Activated CD4-positive, CD25-positive, alpha-beta regulatory T cell treated with anti-CD3 and anti-CD28 coated beads, Interleukin-2, amount 50 U/mL, for 16 hours (primary cell): Measurements from ENCODE around the gene MCM6.

Experiments
- DNase-seq: peaks from one replicate; pipeline ENCODE4 v3.0.0-alpha.2; 2020; ENCODE audit warnings: low read depth, low spot score

The MCM6 gene

DNA sequence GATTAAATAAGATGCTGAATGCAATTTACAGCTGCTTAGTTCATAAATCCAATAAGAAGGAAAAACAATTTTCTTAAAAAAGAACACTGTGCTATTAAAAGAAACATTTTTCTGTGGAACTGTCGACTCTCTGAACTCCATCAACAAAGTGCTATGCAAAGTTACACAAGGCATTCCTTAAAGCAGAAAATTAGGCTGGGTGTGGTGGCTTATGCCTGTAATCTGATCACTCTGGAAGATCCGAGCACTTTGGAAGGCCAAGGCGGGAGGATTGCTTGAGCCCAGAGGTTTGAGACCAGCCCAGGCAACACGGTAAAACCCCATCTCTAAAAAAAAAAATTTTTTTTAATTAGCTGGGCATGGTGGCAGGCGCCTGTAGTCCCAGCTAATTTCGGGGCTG, 13.0 kb downstream of the MCM6 start:
- no peak for DNase-seq

DNA sequence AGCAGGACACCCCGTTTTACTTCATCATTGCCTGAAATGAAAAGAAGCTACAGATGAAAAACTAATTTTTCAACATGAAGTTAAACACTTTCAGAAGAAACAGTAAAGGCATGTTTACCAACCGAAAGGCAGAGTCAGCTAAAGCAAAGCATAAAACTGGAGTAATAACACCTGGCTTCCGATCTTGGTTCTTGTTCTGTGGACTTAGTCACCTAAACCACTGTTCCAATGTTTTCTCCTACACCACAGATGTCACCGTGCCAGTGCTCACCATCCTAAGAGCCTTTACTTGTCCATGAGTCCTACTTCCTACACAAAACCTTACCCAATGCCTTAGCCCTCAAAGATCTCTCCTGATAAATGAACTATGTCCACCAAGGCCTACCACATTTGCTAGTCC, 13.5 kb downstream of the MCM6 start:
- no peak for DNase-seq

DNA sequence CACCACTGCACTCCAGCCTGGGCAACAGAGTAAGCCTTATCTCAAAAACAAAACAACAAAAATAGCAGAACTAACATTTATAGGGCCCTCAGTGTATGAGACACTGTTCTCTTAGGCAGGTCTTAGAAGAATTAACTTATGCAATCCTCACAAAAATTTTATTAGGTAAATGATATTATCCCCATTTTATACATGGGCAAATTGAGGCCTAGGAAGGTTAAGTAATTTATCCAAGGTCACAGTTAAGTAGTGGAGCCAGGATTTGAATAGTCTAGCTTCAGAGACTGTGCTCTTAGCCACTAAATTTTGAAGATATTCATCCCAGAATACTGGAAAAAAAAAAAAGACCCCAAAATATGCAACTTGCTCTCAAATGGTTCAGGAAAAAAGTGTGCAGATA, 22.8 kb downstream of the MCM6 start:
- DNase-seq, result no peak

DNA sequence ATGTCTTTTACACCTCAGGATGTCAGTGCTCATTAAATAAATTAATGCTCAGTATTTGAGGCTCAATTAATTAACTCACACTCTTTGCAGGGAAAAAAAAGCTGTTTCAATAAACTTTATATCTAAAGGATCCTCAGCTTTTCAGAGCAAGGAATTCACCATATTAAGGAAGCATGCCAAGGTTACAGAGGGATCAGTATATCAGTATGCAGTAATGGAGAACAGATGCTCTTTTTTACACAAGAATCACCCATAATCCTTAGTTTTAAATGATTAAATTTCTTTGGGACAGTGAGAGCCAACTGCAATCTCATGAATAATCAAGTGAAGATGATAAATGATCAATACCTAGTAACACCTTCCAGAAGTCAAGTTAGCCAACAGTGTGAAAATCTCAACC, 24.4 kb downstream of the MCM6 start:
- no peak for DNase-seq

DNA sequence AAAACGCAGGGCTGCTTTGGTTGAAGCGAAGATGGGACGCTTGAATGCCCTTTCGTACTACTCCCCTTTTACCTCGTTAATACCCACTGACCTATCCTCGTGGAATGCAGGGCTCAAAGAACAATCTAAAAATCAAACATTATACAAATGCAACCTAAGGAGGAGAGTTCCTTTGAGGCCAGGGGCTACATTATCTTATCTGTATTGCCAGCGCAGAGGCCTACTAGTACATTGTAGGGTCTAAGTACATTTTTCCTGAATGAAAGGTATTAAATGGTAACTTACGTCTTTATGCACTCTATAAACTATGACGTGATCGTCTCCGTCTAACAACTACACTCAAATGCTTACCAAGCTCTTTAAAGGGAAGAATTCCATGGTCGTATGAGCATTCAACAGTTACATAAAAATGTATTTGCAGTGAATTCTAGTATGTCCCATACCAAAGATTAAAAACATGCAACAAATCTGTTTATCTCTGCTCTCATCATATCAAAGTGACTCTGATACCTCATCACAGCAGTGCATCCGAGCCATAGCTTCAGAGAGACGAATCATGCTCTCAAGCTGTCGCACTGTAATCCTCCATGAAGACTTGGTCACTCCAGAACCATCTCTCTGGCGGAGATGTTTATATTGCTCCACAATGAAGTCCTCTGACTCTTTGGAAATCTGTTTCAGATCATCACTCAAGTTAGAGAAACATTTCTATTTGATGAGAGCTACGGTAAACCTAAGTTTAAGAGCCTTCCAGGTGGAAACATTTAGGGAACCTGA, 25.2 kb downstream of the MCM6 start:
- no peak for DNase-seq

DNA sequence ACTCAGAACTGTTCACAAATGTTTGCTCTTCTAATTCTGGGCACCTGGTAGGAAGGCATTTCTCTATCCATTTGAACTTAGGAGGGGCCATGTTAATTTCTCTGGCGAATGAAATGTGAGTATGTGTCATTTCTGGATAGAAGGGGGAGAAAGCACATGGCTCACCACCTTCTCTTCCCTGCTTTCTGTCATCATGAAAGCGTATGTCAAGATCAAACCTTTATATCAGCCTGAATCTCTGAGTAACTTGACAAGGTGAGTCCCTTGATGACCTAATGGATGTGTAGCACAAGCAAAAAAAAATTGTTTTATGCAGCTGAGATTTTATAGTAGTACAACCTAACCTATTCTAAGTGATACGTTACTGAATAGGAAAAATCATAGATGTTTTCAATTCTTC, 27.2 kb downstream of the MCM6 start:
- DNase-seq, result no peak

DNA sequence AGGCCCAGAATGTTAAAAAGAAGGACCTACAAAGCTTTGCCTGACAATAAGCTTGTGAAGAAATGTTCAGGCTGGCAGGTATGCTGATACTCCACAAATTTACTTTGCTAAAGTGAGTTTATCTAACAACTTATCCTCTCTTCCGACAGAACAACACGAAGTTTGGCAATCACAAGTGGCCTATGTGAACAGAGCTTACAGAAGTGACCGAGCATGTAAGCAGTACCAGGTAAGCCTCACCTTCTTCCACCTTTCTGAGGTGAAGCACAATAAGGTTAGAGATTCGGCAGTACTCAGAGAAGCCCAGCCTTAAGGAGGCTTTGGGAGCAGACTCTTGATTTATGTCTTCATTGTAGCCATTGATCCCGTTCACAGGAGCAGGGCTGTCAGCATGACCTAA, 30.2 kb downstream of the MCM6 start:
- DNase-seq, result no peak

DNA sequence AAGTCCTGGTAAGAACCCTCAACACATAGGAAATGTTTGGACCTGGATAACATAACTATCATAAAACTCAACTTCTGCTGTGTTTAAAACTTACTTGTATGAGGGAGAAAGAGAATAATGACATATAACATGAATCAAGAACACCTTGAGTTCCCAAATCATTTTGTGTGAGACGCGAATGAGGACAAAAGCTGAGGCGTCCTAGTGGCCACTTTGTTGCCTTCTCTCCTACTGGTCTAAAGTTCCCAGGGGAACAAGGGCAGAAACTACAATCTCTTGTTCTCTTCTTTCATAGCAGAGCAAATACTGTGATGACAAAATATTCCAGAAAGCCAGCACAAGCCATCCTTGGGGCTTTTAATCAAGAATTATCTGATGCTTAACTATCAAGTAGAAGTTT, 31.0 kb downstream of the MCM6 start:
- DNase-seq, result no peak

DNA sequence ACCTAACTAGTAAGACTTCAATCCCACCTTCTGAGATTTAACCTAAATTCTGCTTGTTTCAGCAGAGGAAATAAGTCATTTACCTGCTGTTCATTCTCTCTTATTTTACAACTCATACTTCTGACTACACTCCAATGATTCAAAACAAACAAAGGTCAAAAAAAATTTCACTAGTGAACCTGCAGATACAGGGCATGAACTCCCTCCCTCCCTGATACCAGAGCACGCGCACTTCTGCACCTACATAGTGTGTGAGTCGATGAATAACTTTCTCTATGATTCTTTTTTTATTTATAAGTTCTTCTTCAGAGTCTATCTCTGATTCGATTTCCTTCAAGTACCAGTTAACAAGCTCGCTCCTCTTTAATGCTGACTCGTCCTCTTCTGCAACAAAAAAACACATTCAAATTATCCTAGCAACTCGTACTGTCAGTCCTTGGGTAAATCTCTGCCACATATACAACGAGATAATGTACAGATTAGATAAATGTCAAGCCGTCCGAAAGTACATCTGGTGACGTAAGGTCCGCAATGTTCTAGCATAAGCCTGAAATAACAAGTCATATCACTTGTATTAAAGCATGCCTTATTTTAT, 31.8 kb downstream of the MCM6 start:
- DNase-seq, result no peak

DNA sequence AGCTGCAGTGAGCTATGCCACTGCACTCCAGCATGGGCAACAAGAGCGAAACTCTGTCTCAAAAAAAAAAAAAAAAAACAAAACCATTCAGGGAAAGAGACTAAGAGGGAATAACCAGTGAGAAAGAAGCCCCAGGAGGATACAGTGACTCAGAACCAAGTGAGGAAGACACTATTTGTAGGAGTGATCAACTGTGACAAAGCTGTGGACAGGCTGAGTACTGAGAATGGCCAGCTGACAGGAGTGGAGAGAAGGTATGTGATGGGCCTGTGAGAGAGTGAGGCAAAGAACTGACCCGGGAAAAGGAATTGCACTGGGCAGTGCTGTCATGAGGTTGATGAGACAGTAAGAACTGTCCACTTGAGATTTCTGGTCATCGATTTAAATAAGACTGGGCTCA, 32.6 kb downstream of the MCM6 start:
- DNase-seq, result no peak

DNA sequence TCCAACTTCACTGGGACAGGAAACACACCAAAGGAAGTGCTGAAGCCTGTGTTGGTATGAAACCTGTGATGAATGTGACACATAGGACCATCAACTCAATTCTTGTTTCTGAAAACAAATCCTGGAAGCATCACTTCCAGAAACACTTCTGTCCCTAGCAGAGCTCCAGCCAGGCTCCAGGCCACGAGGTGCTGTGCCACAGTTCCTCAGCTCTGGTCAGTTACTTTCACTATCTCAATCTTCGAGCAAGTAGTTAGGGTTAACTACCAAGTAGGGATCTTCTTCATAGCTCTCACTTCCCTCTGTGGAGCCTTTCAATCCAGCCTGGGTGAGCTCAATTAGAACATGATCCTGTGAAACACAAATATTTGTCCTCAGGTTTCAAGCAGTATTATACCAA, 35.6 kb downstream of the MCM6 start:
- DNase-seq, result no peak

DNA sequence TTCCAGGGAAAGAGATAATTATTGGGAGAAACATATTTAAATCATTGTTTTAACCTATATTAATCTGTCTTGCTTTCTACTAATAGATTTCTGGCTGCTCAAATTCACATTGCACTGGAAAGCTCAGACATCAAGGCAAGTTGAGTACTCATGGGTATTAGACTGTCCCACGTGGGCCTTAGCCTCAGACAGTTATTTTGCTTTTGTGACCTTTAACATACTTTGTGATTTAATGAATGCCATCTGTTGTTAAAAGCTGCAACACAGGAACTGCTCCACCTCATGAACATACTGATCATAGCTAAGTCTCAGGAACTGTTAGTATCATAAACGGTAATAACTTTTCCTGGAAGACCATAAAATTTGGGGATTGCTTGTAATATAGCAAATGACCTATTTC, 36.5 kb downstream of the MCM6 start:
- no peak for DNase-seq

DNA sequence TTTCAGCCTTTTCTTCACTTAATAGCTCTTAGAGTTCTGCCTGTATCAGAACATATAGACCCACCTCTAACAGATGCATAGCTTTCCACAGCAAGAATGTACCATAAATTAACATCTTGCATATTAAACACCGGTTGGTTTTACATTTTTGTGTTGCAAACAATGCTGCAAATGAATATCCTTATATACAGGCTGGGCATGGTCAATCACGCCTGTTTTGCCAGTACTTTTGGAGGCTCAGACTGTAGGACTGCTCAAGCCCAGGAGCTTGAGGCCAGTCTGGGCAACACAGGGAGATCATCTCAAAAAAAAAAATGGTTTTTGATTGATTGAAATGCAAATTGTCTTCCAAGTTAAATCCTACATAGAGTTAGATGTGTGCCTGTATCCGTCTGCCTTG, 37.7 kb downstream of the MCM6 start:
- DNase-seq, result no peak

DNA sequence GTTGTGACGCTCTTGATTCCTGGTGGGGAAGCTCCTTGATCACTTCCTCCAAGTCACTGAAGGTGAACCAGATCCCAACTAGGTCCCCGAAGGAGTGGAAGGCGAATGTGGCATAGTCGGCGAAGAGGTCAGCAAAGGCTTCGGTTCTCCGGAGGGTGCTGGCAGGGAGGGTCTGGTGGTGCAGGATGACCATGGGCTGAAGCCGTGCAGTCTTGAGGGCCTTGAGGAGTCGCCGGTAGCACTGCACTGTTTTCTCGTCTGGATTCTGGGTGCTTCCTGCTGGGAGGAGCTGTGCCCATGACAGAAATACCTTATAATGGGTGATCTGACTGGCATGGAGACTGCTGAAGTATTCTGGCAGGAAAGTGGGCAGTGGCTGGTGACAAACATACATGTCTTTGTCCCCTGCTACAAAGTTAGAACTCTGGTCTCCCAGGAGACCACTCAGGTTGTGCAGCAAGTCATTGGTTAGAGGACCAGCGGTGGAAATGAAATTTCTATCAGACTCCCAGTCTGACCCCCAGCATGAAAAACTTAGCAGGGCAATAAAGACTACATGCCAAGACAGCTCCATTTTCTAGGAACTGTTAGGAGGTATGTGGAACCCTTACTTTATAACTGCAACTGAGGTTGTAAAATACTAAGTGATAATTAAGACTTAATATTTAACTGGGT, 39.5 kb downstream of the MCM6 start, which contains the start of gene LCT:
Gene LCT, minus strand, starts transcription at position 589 of the 675 bp plus-strand sequence. Its CDS starts 15 bp downstream, at position 574.
- DNase-seq, result no peak

DNA sequence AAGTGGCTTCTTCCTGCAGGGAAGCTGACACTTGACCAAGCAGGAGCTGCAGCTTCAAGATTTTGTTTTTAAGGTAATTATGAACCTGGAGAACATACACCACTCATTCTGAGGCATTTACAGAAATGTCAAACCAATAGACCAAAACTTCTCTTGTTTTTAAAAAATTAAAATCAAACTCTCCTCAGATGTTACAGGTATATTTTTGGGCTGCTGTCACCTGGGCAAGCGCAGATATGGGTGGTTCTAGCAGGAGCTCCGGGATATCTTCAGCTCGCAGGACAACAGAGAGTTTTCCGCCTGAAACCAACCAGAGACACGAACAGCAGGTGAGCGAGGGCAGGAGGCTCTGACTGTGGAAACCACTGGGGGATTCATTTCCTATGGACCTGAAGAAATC, 43.4 kb downstream of the MCM6 start:
- DNase-seq, result no peak

DNA sequence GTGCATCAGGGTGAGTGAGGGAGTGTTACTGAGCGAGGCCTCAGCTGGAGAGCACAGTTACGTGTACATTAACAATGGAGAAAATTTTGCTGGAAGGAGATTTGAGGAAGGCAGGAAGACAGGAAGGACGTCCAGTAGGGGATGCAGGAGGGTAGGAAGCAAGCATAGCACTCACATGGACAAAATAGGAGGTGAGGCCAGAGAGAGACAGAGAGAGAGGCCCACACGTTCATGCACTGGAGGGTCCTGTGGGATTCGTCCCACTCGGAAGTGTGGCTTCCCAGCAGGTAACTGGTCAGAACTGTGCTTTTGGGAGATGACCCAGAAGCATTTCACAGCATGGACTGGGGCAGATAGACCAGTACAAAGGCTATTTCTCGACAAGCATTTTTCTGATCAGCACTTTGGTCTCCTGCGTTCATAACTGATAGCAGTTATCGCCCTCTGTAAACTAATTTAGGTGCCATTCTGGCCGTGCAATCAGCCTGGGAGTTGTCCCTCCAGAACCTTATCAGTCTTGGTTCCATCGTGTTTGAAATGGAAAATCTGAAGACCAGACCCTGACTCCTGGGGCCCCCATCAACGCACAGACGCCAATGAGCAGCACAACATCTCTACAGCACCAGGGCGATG, 44.9 kb downstream of the MCM6 start:
- no peak for DNase-seq

DNA sequence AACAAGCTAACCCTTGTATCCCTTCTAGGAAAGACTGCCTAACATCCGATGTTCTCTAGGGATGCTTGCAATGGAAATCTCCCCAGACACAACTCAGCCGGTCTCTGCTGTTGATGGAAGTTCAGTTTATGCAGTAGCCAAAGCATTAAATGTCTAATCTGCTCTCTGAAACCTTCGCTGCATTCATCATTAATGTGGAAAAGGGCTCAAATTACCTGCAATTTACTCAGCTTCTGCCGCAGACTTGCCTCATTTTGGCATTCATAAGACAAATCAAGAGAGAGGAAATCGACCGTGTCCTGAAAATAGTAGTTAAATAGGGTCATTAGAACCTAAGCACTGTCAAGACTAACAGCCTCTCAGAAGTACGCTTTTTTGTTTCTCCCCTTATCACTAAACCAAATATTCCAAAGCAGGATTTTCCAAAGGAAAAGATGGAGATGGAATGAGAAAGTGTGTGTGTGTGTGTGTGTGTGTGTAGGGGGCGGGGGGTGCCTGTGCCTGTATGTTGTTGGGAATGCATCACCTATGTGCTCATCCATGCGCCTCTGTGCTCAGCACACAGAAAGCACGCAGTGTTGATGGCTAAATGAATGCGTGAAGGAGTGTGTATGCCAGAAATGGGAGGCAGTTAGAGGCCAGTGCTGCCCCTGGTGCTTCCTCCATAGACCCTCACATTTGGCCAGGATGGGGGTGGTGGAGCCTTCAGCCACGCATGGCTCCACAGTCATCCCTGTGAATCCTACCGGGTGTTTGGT, 46.7 kb downstream of the MCM6 start:
- DNase-seq, result no peak

DNA sequence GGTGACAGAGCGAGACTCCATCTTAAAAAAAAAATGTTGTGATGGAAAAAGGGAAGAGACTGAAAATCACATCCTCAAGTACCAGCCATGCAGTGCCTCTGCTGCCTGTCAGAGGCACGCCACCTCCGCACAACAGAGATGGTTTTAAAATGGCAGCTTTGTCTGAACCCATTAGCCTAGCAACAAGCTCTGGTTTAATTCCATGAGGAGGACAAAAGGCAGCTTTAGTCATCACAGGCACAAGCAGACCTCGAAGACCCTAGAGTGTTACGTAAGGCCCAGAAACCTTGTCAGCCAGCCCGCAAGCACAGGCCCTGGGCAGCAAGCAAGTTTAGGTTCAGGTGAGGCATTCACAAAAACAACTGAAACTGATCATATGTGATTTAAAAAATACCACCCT, 49.7 kb downstream of the MCM6 start:
- no peak for DNase-seq

DNA sequence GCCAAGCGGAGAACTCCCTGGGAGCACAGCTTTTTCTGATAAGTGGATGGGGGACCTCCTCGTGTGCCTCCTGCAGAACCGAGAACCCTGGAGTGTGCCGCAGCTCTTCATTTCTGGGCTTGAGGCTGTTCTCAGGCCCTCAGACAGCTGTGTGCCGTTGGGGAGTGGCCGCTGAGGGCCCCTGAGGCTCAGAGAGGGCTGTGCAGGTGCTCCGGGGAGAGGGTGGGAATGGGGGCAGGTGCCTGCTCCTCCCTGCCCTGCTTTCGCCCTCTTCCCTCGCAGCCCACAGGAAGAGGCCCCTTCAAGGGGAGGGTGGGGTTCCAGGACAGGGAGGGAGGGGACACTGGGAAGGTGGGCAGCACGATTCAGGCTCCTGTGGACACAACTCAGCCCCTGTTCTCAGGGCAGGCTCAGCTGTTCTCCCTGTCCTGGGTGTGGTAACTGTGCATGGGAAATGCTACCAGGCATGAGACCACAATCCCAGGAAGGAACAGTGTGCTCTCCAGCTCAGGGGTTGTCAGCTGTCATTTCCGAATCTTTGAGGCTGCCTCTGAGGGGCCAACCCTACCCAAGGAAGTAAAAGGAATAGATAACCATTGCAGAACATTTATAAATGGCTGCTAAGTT, 50.6 kb downstream of the MCM6 start:
- DNase-seq, result no peak

DNA sequence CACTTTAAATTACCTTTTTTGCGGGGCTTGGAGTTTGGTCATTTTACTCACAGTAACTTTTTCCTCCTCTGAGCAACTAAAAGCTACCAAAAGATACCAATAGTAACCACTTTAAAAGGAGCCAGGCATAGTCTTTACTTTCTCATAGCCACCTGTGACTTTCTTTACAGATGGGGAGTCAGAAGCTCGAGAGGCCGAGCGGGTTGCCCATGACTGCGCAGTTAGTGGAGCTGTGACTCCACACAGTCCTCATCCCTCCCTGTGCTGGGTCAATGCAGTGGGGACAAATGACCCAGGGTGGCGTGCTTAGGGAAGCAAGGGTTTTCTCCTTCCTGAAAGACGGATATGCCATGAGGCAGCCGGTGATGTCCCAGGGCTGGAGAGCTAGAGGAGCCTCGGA, 51.1 kb downstream of the MCM6 start:
- DNase-seq, result no peak

DNA sequence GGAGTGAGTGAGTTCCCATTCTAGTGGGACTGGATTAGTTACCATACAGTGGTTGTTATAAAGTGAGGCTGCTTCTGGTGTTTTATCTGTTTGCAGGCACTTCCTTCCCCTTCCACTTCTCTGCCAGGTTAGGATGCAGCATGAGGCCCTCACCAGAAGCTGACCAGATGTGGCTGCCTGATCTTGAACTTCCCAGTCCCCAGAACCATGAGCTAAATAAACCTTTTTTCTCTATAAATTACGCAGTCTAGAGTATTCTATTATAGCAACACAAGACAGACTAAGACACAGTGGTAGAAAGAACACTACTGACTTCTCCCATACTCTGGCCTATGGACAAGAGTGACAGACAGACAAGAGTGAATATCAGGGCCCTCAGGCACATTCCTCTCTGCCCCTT, 53.4 kb downstream of the MCM6 start:
- DNase-seq, result no peak
